NOMO-1 (cell line): ENCODE measurements around the gene AGMO.

Experiments
- DNase-seq, 2 experiments: peaks; one replicate each; lab custom pipeline; 2025; ENCODE audit not compliant: unreplicated experiment in 2 of 2; lab: John Stamatoyannopoulos, UW

AGMO gene

DNA sequence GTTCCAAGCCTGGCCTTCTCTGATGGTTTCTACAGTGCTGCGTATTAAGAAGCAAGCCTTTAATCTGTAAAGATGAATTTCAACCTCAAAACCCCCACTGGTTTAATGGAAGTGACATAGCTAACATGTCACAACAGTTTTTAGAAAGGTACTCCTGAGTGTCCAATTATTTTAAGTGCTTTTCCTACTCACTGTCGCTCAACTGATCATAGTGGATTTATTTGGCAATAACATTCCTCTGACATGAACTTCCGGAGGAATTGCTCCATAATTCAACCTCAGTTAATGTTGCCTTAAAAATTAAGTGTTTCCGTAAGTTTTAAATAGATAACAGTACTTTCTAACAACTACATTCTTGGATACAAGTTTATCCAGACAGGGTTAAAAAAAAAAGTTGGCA, 57.5 kb downstream of the AGMO start:
- DNase-seq, result no peak

DNA sequence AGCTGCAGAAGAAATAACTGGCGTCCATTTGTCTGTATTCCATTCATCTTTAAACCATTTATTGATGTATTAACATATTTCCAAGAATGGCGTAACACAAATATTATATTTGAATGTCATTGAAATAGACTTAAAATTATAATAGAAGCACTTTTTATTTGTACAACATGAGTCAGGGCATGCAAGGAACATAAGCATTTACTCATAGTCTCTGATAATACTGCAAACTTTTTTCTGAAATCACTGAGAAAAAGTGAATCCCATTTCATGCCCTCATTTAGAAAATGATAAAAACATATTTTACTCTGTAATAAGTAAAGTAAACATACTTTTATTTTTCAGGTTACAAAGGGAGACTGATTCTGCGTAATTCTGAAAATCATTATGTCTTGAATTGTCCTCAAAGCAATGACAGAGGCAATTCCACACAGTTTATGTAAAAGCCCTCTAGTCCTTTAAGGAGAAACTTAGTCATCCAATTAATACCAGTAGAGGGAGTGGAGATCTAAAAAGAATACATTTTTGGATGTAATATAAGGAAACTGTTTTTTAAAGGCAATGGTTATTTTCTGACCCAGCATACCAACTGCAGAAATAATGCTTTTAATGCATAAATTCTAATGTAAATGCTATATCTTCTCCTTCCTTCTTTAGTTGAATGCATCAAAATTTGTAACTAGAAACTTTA, 58.1 kb downstream of the AGMO start:
- no peak for DNase-seq

DNA sequence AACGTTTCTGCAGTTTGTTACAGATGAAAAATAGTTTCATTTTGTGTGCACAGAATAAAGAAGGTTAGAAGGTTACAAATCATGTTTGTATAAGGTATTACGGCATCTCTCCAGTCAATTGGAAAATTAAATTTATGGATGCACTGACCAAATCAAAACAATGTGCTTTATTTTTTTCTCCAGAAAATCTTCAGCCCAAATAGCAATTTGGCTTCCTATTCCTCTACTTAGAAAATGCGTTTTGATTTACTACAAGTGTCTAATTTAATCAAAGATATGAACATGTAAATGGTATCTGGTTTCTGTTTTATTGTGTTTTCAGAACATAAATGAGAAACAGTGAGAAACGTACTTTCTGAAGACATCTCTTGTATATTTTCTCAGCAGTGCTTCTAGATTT, 63.4 kb downstream of the AGMO start:
- DNase-seq, result no peak

DNA sequence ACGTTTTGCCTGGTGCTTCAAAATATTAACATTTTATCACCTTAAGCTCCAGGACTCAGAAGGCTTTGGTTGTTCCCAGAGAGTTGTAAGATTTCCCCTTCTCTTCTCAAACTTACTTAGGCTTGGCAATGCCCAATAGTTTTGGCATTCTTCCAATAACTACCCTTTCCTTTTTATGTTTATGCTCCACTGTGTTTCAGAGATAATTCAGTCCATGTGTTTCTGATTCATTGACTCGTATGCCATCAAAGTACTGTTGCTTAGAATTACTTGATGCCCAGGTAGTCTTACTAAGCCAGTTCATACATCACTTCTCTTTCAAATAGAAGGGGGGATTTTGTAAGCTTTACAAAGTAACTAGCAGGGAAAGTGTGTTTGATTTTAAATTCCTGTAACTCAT, 66.6 kb downstream of the AGMO start:
- no peak for DNase-seq

DNA sequence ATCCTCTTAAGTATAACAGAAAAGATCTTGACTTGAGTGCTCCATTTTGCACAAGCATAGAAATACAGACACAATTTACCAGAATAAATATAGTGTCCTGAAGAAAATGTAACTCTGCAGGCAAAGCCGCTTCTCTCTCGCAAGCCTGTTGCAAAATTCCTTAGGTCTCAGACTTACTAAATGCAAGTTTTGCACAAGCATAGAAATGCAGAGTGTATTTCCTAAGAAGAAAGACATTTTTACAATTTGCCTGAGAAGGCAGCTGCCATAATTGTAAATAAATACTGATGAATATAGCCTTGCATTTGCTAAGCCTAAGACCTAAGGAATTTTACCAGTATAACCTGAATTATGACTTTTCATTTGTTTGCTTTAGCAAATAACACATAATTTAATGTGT, 67.1 kb downstream of the AGMO start:
- no peak for DNase-seq

DNA sequence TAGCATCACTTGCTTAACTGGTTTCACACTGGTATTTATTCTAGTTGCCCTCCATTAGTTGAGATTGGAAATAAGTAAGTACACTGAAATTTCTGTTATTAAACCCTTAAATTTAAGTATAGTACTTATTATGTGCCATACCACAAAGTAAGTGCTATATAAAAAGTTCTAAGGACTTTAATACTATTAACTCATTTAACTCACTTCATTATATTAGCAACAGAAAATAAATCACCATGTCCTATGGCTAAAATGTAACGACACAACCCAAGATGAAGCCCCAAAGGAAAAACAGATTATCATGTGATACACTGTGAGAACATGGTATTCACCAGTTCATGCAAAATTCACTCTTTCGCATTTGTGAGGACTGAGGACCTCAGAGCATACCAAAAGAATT, 70.5 kb downstream of the AGMO start:
- no peak for DNase-seq

DNA sequence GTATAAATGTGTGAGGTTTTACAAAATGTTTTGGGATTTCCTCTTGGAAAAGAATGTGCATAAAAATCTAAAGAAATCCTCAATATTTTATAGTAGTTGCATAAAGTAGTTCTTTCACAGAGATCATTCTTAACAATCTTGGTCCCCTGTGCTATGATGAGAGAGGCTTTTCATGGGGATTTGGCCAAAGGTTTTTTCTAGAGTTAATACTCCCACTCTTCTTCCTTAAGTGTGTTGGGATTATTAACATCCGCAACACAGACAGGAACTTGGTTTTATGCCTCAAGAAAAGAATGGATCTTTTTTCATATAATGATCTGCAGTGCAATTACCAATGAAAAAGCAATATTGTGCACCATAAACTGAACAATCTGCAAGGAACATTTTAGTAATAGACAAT, 71.5 kb downstream of the AGMO start:
- DNase-seq, result no peak

DNA sequence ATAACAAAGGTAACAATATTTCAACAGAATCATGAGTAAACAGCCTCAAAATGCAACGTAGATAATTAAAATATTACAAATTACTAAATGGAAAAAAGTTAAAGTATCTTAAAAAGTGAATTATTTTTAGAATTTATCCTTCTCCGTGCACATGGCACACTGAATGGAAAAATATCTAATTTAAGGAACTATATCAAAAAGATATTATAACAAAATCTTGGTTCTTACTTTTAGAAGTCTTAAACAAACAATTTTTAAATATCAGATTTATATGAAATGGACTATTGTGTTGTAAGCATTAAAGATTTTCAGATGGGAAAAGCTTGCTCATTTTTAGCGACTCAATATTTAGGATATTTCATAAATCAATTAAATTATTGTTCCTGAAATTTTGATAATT, 72.0 kb downstream of the AGMO start:
- DNase-seq, result no peak

DNA sequence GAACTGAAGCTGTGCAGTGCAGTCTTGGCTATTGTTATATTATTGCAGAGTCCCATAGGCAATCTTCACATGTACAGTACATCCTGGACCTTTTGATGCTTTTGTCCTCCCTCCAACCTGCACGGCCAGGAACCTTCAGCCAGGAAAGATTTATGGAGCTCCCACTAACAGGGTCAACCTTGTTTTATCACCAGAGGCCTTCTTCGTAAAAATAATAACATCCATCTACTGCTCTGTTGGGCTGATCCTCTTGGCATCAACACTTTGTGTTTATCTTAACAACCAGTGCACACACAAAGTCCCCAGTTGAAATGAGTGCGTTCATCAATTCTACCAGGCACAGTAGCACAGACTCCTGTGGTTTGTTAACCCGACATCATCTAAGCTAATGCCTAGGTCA, 72.4 kb downstream of the AGMO start:
- DNase-seq, result no peak

DNA sequence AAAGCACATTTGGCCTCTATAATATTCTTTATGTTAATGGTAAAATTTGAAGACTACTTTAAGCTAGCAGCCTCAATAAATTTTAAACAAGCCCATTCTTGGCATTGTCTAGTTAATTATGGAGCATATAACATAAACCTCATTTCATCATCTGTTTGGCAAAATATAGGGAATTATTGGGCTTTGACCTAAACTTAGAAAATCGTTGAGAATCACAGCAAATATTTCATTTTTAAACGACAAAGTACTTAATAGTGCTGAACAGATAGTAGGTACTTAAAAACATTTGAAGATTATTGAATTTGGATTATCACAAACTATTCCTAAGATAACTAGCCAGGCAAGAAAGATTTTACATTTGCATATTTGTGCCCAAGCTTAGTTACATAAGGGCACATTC, 73.4 kb downstream of the AGMO start:
- DNase-seq, result no peak

DNA sequence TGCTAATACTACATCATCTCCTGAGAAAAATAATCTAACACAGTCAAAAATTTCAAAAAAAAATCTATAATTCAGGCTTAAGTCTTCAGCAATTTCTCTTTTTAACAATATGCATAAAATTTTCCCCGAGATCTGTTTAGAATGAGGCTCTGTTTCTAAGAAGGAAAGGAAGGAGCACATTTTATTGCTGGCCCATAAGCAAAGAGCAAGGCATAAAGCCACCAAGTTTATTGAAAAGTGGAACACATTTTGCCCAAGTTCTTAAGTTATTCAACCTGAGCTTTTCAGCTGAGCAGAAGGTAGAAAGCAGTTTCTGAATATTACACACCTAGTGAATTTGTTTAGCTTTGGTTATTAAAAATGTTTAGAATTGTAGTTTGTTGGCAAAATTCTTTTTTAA, 73.9 kb downstream of the AGMO start:
- DNase-seq, result no peak

DNA sequence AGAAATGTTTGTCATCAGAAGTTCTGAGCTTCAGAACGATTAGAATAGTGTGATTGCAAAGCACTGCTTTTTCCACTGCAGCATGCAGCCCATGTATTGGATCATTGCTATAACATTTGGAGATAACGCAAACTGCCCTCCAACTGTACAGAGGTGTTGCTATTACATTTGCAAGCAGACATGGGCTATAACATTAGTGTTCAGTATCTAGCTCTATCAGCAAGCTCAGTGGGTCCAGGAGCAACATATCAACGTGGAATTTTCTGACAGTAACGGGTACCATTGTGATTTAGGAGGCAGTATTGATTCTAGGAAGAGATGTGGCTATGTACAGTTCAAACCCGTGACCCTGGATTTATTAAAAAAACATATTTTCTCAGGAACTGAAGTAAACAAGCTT, 75.8 kb downstream of the AGMO start:
- DNase-seq, result no peak

DNA sequence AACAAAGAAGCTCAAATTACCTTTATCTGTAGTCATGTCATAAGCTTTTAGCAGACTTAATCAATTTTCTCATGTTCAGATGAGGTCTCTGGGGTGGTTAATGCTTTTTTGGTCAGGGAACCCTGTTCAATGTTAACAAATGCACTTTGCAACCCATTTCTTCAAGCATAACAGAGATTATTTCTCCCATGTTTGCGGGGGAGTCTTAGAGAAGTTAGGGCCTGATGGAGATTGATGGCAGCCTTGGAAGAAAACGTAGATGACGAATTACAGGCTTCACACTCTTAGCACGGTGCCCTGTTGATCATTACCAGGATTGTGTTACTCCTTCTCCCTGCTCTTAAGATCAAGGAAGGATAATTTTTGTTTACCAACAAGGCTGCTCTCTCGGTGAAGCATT, 76.4 kb downstream of the AGMO start:
- DNase-seq, result no peak

DNA sequence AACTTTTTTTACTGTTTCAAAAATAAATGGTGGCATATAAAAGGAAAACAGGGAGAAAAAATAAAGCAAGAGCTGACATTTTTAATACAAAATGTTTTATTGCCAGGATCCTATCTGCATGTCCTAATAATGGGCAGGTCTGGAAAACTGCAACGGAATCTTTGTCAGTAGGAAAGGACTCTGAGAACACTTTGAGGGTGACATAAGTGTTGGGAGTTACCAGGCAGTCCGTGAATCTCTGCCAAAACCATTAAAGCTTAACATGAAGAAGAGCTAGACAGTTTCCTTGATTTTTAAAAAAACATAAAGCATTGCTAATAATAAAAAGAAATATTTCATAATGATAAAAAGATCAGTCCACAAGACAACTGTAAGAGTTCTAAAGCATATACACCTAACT, 80.7 kb downstream of the AGMO start:
- DNase-seq, result no peak

DNA sequence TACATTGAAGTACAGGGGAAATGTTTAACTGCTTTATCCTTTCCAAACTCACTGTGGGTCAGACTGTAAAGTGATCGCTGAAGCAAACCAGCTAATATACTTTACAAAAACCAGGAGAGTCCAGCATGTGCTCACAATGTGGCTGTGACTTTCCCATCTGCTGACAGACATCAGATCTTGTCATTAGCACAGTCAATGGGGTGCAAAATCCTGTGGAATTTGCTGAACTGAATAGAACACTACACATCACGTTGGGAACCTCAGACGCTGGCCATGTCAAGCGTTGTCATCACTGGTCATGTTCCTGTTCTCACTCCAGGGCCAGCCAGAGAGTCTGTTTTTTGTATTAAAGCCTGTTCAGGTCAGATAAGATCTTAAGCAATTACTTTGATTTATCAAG, 83.4 kb downstream of the AGMO start:
- no peak for DNase-seq

DNA sequence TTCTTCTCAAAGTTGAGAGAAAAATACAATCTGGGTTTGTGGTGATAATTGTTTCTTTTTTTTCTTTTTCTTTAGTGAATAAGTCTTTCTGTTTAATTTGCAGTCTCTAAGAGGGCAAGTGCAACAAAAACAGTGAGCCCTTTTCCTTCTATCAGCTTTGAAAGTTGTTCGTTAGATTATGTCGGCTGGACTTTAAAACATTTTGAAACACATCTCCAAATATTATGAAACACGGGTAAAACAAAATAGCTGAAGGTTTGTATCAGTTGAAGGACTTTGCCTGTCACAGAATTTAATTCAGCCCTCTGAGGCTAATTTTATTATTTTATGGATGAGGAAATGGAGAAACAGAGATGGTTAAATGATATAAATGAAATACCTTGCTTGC, 85.3 kb downstream of the AGMO start:
- no peak for DNase-seq

DNA sequence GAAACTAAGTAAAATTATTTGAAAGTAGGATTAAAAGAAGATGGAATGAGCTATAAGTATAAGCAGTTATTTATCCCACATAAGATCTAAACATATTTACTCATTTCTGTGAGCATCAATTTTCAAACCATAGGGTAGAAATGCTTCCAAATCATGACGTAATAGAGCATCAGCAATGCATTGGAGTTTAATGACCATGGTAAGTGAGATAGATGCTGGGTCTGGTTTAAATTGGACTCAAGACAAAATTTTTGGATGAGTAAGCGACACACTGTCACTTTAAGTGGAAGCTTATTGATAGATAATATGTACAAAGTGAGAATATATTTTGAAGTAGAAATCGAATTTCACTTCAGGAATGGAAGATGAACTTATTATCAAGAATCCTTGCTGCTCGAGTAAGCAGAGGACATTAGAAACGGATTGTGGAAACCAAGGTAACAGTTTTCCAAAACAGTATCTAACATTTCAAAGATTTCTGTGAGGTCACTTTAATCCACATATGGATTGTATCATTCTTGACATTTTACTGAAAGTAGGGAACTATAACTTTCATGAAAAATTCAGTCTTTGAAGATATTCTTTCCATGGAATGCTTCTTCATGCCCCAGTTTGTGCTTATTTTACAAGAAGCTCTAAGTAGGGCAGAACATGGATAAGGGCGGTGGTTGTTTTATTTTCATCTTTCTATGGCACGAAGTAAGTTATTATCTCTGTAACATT, 85.8 kb downstream of the AGMO start:
- no peak for DNase-seq

DNA sequence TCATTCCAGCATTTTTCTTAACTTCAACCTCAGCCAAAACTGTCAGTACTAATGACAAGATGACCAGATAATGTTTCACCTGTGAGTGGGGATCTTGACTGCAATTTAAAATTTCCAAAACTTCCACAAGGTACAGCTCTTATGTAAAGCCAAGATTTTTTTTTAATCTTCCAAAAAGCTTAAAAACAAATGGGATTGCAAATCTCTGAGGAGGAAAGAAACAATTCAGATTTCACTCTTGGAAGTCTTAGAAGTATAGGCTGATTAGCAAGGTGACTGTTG, 90.2 kb downstream of the AGMO start:
- no peak for DNase-seq

DNA sequence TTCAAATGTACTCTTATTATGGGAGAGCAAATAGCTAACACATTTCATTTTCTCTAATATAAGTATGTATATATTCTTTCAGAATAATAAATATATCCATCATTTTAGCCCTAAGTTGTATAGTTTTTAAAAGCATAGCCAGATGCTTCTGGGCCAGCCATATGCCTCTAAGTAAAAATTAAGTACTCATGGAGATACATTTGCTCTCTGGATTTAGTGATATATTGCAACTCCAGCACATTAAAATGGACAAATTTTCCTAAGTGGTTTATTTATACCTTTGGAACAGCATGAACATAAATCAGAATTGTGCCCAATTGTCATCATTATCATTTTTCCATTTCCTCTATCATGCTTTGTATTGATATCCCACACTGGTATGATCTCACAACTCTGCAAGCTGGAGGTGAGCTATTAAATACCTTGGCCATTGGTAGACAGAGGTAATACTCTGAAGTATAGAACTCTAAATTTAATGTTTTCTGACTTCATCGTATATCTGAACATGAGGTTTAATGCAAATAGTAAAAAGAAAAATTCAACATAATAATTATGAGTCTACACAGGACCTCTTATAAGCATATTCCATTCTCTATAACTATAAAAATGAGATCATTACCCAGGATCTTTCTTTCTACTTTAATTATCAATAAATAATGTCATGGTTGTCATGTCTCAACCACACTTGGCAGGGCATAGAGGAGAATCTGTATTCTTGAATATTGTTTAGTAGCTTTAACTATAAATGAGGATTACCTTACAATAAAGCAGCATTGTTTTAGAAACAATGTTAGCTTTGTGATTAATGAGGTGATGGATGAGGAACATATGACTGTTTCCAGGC, 90.8 kb downstream of the AGMO start:
- no peak for DNase-seq

DNA sequence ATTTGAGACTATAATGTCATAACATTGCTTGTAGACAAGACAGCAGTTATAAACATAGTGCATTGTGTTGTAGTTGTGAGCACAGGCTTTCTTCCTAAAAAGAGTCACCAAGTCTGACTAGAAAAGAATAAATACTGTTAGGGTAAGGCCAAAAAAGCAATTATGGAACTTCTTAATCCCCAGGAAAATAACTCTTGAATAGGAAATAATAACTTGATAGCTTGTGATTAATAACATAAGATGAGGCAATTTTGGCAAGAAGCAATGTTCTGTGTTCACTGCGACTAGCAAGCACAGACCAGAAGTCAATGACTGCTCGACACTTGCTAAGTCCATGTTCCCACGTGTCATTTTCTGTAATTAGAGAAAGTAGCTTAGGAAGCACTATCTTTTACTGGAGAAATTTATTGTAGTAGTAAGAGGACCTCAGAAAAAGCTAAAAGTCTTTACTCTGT, 97.1 kb downstream of the AGMO start:
- no peak for DNase-seq

DNA sequence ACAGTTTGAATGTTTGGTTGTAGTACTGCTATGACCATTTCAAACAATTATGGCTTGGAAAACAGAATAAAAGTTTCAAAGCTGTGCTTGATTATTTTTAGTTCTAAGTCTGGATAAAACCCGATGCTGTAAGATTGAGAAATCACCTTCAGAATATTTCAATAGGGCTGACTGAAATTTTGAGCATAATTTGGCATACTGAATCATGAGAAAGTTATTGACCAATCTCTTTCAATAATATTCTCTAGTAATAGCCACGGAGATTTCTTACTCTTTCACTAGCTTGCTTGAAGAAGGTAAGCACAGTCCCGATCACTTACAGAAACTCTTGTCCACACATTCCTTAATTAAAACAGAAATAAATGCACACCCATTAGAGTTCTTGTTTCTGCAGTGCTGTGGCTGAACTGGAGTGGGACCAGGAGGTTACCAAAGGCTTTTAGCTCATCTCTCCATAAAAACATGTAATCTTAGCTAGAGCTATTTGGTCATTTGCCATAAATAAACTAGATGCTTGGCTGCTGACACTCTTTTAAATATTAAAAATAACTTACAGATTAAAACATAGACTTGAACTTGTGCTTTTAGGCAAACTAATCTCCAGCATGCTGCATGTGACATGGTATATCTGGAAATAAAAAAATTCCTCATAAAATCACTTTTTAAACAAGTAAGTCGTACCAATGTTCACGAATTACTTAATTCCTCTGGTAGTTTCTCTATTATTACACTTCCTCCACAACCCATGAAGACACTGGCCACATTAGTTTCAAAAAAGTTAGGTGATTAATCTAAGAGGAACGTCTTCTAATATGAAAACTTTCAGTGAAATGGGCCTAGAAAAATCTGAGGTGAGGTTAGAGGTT, 97.8 kb downstream of the AGMO start:
- no peak for DNase-seq
